Measurements from ENCODE around the gene HOXD1.

Gene HOXD1

DNA sequence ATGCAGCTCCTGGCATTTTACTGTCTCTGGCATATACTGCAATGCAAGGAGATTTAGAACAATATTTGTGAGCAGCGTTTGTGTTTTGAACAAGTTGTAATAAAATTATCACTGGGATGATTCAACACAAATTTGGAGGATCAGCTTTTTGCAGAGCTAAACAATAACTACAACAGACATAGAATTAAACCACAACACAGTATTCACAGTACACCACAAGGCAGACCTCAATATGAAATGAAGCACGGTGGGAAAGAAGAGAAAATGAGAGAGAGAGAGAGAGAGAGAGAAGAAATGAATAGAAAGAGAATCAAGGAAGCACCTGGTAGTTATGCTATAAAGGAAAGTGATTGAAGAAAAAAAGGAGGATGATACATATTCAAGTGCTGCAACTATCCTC is 39.4 kb downstream of the HOXD1 start:
- DNase-seq (ENCODE audit: extremely low spot score, insufficient read length, low read depth): no peak
- FAIRE-seq: no peak

DNA sequence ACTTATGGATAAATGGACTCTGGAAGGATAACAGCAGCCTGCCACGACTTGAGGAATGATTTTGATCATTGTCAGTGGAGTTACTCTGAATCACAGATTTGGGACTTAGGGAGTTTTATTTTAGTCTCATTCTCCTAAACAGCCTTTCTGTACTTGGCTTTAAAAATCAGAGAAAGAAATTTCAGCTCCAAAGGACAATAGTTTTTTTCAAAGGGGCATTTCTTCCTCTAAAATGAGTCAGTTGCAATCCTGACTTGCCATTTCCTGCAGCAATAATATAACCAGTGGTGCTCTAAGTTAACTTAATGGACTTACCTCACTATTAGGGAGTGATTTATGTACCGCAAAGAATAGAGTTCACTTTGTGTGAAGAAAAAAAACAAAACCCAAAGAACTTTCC is 45.7 kb downstream of the HOXD1 start:
- FAIRE-seq (no peak), DNase-seq (ENCODE audit: extremely low spot score, insufficient read length, low read depth) (no peak)

DNA sequence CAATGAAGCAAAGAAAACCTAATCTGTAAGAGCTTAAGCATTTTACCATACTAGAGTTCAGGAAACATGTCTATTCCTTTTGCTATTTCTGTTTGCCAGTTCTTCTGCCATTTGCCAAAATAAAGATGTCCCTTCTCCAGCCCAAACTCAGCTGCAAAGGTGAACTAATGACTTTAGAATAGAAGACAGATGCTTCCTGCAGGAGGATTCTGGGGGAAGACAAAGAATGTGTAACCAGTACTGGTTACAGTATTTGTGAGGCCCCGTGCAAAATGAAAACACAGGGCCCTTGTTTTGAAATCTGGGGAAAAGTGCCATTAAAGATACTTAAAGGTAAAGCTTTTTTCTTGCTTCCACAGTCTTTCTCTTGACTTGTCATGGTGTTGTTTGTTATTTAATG is 46.5 kb downstream of the HOXD1 start:
- no peak for FAIRE-seq
- DNase-seq (ENCODE audit: extremely low spot score, insufficient read length, low read depth): no peak

DNA sequence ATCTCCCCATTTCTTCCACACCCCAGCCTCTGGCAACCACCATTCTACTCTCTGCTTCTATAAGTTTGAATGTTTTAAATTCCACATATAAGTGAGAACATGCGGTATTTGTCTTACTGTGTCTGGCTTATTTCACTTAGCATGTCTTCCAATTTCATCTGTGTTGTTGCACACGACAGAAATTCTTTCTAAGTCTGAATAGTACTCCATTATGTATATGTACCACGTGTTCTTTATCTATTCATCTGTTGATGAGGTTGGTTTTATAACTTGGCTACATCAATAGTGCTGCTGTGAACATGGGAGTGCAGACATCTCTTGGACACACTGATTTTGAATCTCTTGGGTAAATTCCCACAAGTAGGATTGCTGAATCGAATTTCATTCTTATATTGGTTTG is 49.0 kb downstream of the HOXD1 start:
- no peak for DNase-seq (ENCODE audit: extremely low spot score, insufficient read length, low read depth)
- FAIRE-seq: no peak

DNA sequence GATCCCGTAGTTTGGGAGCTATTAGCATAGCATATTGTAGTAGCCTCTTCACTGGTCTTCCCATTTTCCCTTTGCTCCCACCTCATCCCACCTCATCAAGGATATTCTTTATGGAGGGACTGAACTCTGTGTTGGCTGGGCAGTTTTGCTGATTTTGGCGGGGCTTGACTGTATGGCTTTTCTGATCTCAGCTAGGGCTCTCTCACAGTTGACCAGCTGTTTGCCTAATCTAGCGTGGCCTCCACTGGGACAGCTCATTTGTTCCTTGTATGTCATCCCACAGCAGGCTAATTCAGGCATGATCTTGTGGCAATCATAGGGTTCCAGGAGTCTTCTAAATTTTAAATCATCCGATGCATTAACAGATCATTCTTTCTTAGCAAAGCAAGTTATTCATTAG is 50.6 kb downstream of the HOXD1 start:
- DNase-seq (ENCODE audit: extremely low spot score, insufficient read length, low read depth) (no peak), FAIRE-seq (no peak)

DNA sequence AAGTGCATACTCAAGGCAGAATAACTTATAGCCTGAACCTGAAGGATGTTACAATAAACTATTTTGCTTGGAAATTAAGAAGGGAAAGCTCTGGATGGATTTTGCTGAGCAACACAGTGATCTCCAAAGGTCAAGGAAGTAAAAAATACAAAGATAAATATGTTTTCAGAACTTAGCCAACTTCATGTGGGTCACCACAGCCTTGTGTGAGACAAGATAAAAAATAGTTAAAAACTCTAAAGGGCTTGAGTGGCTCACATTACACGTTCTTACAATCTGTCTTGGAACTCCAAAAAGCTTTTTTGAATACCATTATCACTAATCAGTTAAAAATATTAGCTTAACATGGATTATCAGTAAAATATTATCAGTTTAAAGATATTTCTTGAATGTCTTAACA is 51.8 kb downstream of the HOXD1 start:
- no peak for FAIRE-seq
- no peak for DNase-seq (ENCODE audit: extremely low spot score, insufficient read length, low read depth)
